ENCODE measurements around the gene OIT3. TPM values are rescaled to one million over a fixed set of nuclear protein-coding genes. Genes with fewer than 3 reads are reported as not detected.

OIT3 gene
- 0.10 TPM in 1 of 2 replicates, not detected in the other for total RNA-seq (2014; rRNA removed; shearing (Covaris generic))

- Histone ChIP-seq H3K27me3 (ENCODE audit: control insufficient read depth, insufficient read depth, low read length) (no peaks in the 10 kb centered on the region), H3K4me3 (ENCODE audit: insufficient read depth, low read depth, low read length) (no peak within 1 kb of the TSS), H3K36me3 (replicated peaks; ENCODE audit: control insufficient read depth, insufficient read depth, low read length) (no peaks in the 10 kb centered on the region)
- no peak for DNase-seq
These were observed at the start of gene OIT3 for GRCh38 chr10:72893136-72893798. Gene OIT3 (plus strand): TSS chr10:72893739. CDS start chr10:72893799, 60 bp downstream.

- Histone ChIP-seq H3K27me3 (ENCODE audit: control insufficient read depth, insufficient read depth, low read length) (no peaks in the 10 kb centered on the region), H3K4me3 (ENCODE audit: insufficient read depth, low read depth, low read length) (no peak overlapping the region), H3K36me3 (replicated peaks; ENCODE audit: control insufficient read depth, insufficient read depth, low read length) (no peaks in the 10 kb centered on the region)
- DNase-seq: no peak
These were observed 47.3 kb upstream of the OIT3 start for GRCh38 chr10:72846238-72846637.

GRCh38 chr10:72847681-72848080, 45.9 kb upstream of the OIT3 start:
- no peaks in the 10 kb centered on the region for H3K36me3 ChIP-seq (replicated peaks; ENCODE audit: control insufficient read depth, insufficient read depth, low read length)
- no peaks in the 10 kb centered on the region for H3K27me3 ChIP-seq (ENCODE audit: control insufficient read depth, insufficient read depth, low read length)
- DNase-seq: no peak
- H3K4me3 ChIP-seq (ENCODE audit: insufficient read depth, low read depth, low read length): no peak overlapping the region

GRCh38 chr10:72850861-72851260, 42.7 kb upstream of the OIT3 start:
- no peak for DNase-seq
- H3K36me3 ChIP-seq (replicated peaks; ENCODE audit: control insufficient read depth, insufficient read depth, low read length): no peaks in the 10 kb centered on the region
- no peaks in the 10 kb centered on the region for H3K27me3 ChIP-seq (ENCODE audit: control insufficient read depth, insufficient read depth, low read length)

GRCh38 chr10:72851509-72851908, 42.0 kb upstream of the OIT3 start:
- Histone ChIP-seq H3K36me3 (replicated peaks; ENCODE audit: control insufficient read depth, insufficient read depth, low read length) (no peaks in the 10 kb centered on the region), H3K4me3 (ENCODE audit: insufficient read depth, low read depth, low read length) (no peak overlapping the region), H3K27me3 (ENCODE audit: control insufficient read depth, insufficient read depth, low read length) (no peaks in the 10 kb centered on the region)
- DNase-seq: no peak

More at GRCh38 chr10:72850861-72851260, 42.7 kb upstream of the OIT3 start:
- H3K4me3 ChIP-seq (ENCODE audit: insufficient read depth, low read depth, low read length): no peak overlapping the region

- Histone ChIP-seq H3K4me3 (ENCODE audit: insufficient read depth, low read depth, low read length) (no peak overlapping the region), H3K27me3 (ENCODE audit: control insufficient read depth, insufficient read depth, low read length) (no peaks in the 10 kb centered on the region), H3K36me3 (replicated peaks; ENCODE audit: control insufficient read depth, insufficient read depth, low read length) (no peaks in the 10 kb centered on the region)
- no peak for DNase-seq
These were observed 41.0 kb upstream of the OIT3 start for GRCh38 chr10:72852508-72852907.

GRCh38 chr10:72855129-72855528, 38.4 kb upstream of the OIT3 start:
- H3K27me3 ChIP-seq (ENCODE audit: control insufficient read depth, insufficient read depth, low read length): no peaks in the 10 kb centered on the region
- no peak overlapping the region for H3K4me3 ChIP-seq (ENCODE audit: insufficient read depth, low read depth, low read length)
- H3K36me3 ChIP-seq (replicated peaks; ENCODE audit: control insufficient read depth, insufficient read depth, low read length): no peaks in the 10 kb centered on the region
- DNase-seq: no peak

- Histone ChIP-seq H3K27me3 (ENCODE audit: control insufficient read depth, insufficient read depth, low read length) (no peaks in the 10 kb centered on the region), H3K36me3 (replicated peaks; ENCODE audit: control insufficient read depth, insufficient read depth, low read length) (no peaks in the 10 kb centered on the region), H3K4me3 (ENCODE audit: insufficient read depth, low read depth, low read length) (no peak overlapping the region)
- no peak for DNase-seq
These were observed 37.7 kb upstream of the OIT3 start for GRCh38 chr10:72855790-72856189.

- H3K36me3 ChIP-seq (replicated peaks; ENCODE audit: control insufficient read depth, insufficient read depth, low read length): no peaks in the 10 kb centered on the region
- no peak overlapping the region for H3K4me3 ChIP-seq (ENCODE audit: insufficient read depth, low read depth, low read length)
- DNase-seq: no peak
- H3K27me3 ChIP-seq (ENCODE audit: control insufficient read depth, insufficient read depth, low read length): no peaks in the 10 kb centered on the region
These were observed 35.5 kb upstream of the OIT3 start for GRCh38 chr10:72858067-72858466.

- no peak for DNase-seq
- Histone ChIP-seq H3K36me3 (replicated peaks; ENCODE audit: control insufficient read depth, insufficient read depth, low read length) (peaks cover 2% of the 10 kb centered on the region; the same call in 1 of the 2 replicates), H3K27me3 (ENCODE audit: control insufficient read depth, insufficient read depth, low read length) (no peaks in the 10 kb centered on the region), H3K4me3 (ENCODE audit: insufficient read depth, low read depth, low read length) (no peak overlapping the region)
These were observed 30.6 kb upstream of the OIT3 start for GRCh38 chr10:72862957-72863356.

- Histone ChIP-seq H3K36me3 (replicated peaks; ENCODE audit: control insufficient read depth, insufficient read depth, low read length) (no peaks in the 10 kb centered on the region), H3K27me3 (ENCODE audit: control insufficient read depth, insufficient read depth, low read length) (no peaks in the 10 kb centered on the region), H3K4me3 (ENCODE audit: insufficient read depth, low read depth, low read length) (no peak overlapping the region)
- DNase-seq: peak; percentile 20
These were observed 18.1 kb upstream of the OIT3 start for GRCh38 chr10:72875250-72876055.

- DNase-seq: no peak
- H3K27me3 ChIP-seq (ENCODE audit: control insufficient read depth, insufficient read depth, low read length): no peaks in the 10 kb centered on the region
- H3K4me3 ChIP-seq (ENCODE audit: insufficient read depth, low read depth, low read length): no peak overlapping the region
- no peaks in the 10 kb centered on the region for H3K36me3 ChIP-seq (replicated peaks; ENCODE audit: control insufficient read depth, insufficient read depth, low read length)
These were observed 14.3 kb upstream of the OIT3 start for GRCh38 chr10:72879245-72879644.

GRCh38 chr10:72881291-72881690, 12.2 kb upstream of the OIT3 start:
- DNase-seq: no peak
- Histone ChIP-seq H3K4me3 (ENCODE audit: insufficient read depth, low read depth, low read length) (no peak overlapping the region), H3K36me3 (replicated peaks; ENCODE audit: control insufficient read depth, insufficient read depth, low read length) (no peaks in the 10 kb centered on the region; the same call in 1 of the 2 replicates), H3K27me3 (ENCODE audit: control insufficient read depth, insufficient read depth, low read length) (no peaks in the 10 kb centered on the region)

- H3K36me3 ChIP-seq (replicated peaks; ENCODE audit: control insufficient read depth, insufficient read depth, low read length): no peaks in the 10 kb centered on the region; the same call in none of the 2 replicates
- no peak for DNase-seq
- no peak overlapping the region for H3K4me3 ChIP-seq (ENCODE audit: insufficient read depth, low read depth, low read length)
- H3K27me3 ChIP-seq (ENCODE audit: control insufficient read depth, insufficient read depth, low read length): no peaks in the 10 kb centered on the region
These were observed 9.7 kb upstream of the OIT3 start for GRCh38 chr10:72883861-72884260.

GRCh38 chr10:72885953-72886352, 7.6 kb upstream of the OIT3 start:
- Histone ChIP-seq H3K27me3 (ENCODE audit: control insufficient read depth, insufficient read depth, low read length) (no peaks in the 10 kb centered on the region), H3K4me3 (ENCODE audit: insufficient read depth, low read depth, low read length) (no peak overlapping the region), H3K36me3 (replicated peaks; ENCODE audit: control insufficient read depth, insufficient read depth, low read length) (no peaks in the 10 kb centered on the region; the same call in none of the 2 replicates)
- DNase-seq: no peak

All from H7 (cell line).